Ishikawa (cell line): ENCODE data around the gene SSMEM1.

Experiments used
- CEBPB ChIP-seq: IDR thresholded peaks from 2 replicates; pipeline ENCODE4 v1.6.1; 2012
- EGR1 ChIP-seq: IDR thresholded peaks from 2 replicates; pipeline ENCODE4 v1.6.1; 2012
- EP300 ChIP-seq: IDR thresholded peaks from 2 replicates; pipeline ENCODE4 v1.6.1; 2012; ENCODE audit warnings: borderline replicate concordance
- FOXM1 ChIP-seq: IDR thresholded peaks from 2 replicates; pipeline ENCODE4 v1.6.1; 2012; ENCODE audit warnings: low read depth, borderline replicate concordance
- MAX ChIP-seq: IDR thresholded peaks from 2 replicates; pipeline ENCODE4 v1.6.1; 2012
- NFIC ChIP-seq: IDR thresholded peaks from 2 replicates; pipeline ENCODE4 v1.6.1; 2012
- RAD21 ChIP-seq: IDR thresholded peaks from 2 replicates; pipeline ENCODE4 v1.6.1; 2012; ENCODE audit warnings: low read depth
- REST ChIP-seq: IDR thresholded peaks from 2 replicates; pipeline ENCODE4 v1.6.1; 2012; ENCODE audit warnings: low read depth, mild to moderate bottlenecking
- TAF1 ChIP-seq: IDR thresholded peaks from 2 replicates; pipeline ENCODE4 v1.6.1; 2012; ENCODE audit warnings: low read depth, mild to moderate bottlenecking
- TEAD4 ChIP-seq: IDR thresholded peaks from 2 replicates; pipeline ENCODE4 v1.6.1; 2012
- USF1 ChIP-seq: IDR thresholded peaks from 2 replicates; pipeline ENCODE4 v1.6.1; 2012
- YY1 ChIP-seq: IDR thresholded peaks from 2 replicates; pipeline ENCODE4 v1.6.1; 2012; ENCODE audit warnings: low read depth
- ZBTB7A ChIP-seq: IDR thresholded peaks from 2 replicates; pipeline ENCODE4 v1.6.1; 2012; ENCODE audit warnings: low read depth

- no peak for TF ChIP-seq REST
- TF ChIP-seq EP300: no peak
- no peak for TF ChIP-seq CEBPB
- no peak for TF ChIP-seq MAX
- no peak for TF ChIP-seq TAF1
- no peak for TF ChIP-seq TEAD4
- no peak for TF ChIP-seq FOXM1
- no peak for TF ChIP-seq NFIC
- TF ChIP-seq YY1: no peak
- no peak for TF ChIP-seq RAD21
- no peak for TF ChIP-seq EGR1
- TF ChIP-seq USF1: no peak
- no peak for TF ChIP-seq ZBTB7A
Observed at GRCh38 chr7:130160455-130160854, 47.2 kb upstream of the SSMEM1 start.
